Measurements from ENCODE around the gene HYAL3.

DNA sequence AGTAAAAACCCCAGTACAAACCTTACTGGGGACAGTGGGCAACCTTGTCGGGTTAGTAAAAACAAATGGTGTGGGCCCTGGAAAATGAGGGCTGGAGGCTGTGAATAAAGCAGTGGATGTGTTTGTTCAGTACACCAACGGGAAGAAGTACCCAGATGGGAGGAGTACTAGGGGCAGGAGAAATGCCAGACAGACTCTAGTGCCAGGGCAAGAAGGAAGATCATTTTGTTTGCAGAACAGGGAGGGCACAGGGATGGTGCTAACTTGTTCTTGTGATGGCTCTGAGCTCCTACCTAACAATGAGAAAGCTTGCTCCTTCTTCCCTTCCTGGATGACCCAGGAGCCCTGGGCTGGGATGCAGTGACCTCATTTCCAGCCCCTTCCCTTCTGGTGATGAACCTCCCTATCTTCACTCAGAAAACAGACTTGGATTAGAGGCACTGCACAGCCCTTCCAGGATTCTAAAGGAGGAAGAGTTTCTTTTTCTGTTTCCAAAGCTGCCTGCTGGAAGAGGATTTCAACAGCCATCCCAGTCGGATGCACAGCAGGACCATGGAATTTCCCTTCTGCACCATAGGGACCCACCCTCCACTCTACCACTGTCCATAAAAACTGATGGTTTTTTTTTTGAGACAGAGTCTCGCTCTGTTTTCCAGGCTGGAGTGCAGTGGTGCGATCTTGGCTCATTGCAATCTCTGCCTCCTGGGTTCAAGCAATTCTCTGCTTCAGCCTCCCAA lies 35.3 kb upstream of the HYAL3 start:
- TF ChIP-seq POLR2AphosphoS5 (IDR thresholded peaks at IDR 0.05; ENCODE audit: borderline replicate concordance, low read depth, low read length): no peak
- TF ChIP-seq EZH2 (IDR thresholded peaks at IDR 0.05): no peak
- TF ChIP-seq FOXP2 (optimal IDR thresholded peaks at IDR 0.05; ENCODE audit: control extremely low read depth, extremely low read length, insufficient read depth): no peak
